NCI-H524 (cell line): ENCODE measurements around the gene ESD.
"Not testable (repeated sequence)": the region's sequence is repeated elsewhere in the genome, so short reads cannot be mapped to it uniquely, and the experiment has no call there.

ENCODE experiments used
- DNase-seq, 2 experiments: peaks; one replicate each; lab custom pipeline; 2025; lab: John Stamatoyannopoulos, UW

ESD gene

GRCh38 chr13:46796515-46797474 is at the start of gene ESD:
ESD (minus strand) TSS chr13:46797161; CDS start chr13:46791413, 5,748 bp downstream.
- DNase-seq = peak; percentile 81 to 86

GRCh38 chr13:46846726-46847125 is 49.8 kb upstream of the ESD start:
- DNase-seq = no peak

GRCh38 chr13:46845146-46845545 is 48.2 kb upstream of the ESD start:
- DNase-seq = no peak

- DNase-seq = no peak
These were observed 47.5 kb upstream of the ESD start for GRCh38 chr13:46844431-46844830.

- no peak for DNase-seq
These were observed 42.4 kb upstream of the ESD start for GRCh38 chr13:46839399-46839798.

- no peak for DNase-seq
These were observed 37.7 kb upstream of the ESD start for GRCh38 chr13:46834657-46835056.

- peak; percentile 3 to 61 for DNase-seq
These were observed 34.7 kb upstream of the ESD start for GRCh38 chr13:46831588-46832194.

- no peak for DNase-seq
These were observed 33.5 kb upstream of the ESD start for GRCh38 chr13:46830405-46831005.

GRCh38 chr13:46822551-46822950 is 25.6 kb upstream of the ESD start:
- DNase-seq = no peak

GRCh38 chr13:46817838-46818476 is 21.0 kb upstream of the ESD start:
- DNase-seq = no peak

- DNase-seq = no peak
These were observed 20.1 kb upstream of the ESD start for GRCh38 chr13:46817095-46817494.

GRCh38 chr13:46816371-46816770 is 19.4 kb upstream of the ESD start:
- no peak for DNase-seq

- no peak for DNase-seq
These were observed 15.4 kb upstream of the ESD start for GRCh38 chr13:46812301-46812797.

- no peak for DNase-seq
These were observed 13.5 kb upstream of the ESD start for GRCh38 chr13:46810440-46810839.

GRCh38 chr13:46804921-46805320 is 8.0 kb upstream of the ESD start:
- not testable (repeated sequence) for DNase-seq

GRCh38 chr13:46804391-46804815 is 7.4 kb upstream of the ESD start:
- DNase-seq = no peak

GRCh38 chr13:46803586-46803985 is 6.6 kb upstream of the ESD start:
- no peak for DNase-seq

- no peak for DNase-seq
These were observed 4.9 kb upstream of the ESD start for GRCh38 chr13:46801858-46802257.

- DNase-seq = no peak
These were observed 2.2 kb upstream of the ESD start for GRCh38 chr13:46799139-46799538.

GRCh38 chr13:46797501-46798237 is 708 bp upstream of the ESD start:
- no peak for DNase-seq

- no peak for DNase-seq
These were observed 839 bp downstream of the ESD start for GRCh38 chr13:46796129-46796514.
